Kidney glomerular epithelial cell (primary cell): ENCODE measurements around the gene PPME1.

Experiments used
- DNase-seq: peaks from one replicate; lab custom pipeline; 2025; lab: John Stamatoyannopoulos, UW

Gene PPME1

DNA sequence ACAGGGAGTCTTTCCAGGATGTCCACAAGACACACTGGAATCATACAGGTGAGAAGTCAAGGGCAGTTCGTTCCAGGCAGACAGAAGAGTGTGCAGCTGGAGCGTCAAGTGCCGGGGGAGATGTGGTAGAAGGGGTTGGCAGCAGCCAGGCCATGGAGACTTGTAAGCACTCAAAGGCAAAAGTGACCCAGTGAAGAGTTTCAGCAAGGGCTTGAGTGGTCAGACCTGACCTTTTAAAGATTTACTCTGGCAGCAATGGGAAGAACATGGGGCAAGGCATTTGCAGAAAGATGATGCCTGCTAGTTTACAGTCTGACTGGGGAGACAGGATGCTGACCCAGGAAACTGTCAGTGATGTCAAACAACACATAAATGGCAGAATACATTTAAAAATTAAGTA lies 111.3 kb downstream of the PPME1 start:
- DNase-seq: no peak

DNA sequence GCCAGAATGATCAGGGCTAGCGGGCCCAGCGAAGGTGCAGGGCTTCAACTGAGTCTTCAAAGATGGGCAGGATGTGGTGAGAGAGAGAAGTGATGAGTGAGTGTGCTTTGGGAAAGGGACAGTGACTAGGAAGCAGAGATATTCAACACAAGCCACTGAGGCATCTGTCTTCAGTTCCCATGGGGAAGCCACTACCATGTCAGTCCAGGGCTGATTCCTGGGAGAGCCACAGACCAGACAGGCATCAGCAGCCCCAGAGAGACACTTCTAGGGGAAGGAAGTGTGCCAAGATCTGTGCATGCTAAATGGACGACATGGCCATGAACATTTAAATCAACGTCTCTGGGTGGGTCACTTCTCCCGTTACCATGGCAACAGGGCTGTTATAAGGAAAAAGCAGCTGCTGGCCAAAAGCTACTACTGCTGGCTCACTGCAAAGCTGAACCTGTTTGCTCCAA lies 111.9 kb downstream of the PPME1 start:
- no peak for DNase-seq

DNA sequence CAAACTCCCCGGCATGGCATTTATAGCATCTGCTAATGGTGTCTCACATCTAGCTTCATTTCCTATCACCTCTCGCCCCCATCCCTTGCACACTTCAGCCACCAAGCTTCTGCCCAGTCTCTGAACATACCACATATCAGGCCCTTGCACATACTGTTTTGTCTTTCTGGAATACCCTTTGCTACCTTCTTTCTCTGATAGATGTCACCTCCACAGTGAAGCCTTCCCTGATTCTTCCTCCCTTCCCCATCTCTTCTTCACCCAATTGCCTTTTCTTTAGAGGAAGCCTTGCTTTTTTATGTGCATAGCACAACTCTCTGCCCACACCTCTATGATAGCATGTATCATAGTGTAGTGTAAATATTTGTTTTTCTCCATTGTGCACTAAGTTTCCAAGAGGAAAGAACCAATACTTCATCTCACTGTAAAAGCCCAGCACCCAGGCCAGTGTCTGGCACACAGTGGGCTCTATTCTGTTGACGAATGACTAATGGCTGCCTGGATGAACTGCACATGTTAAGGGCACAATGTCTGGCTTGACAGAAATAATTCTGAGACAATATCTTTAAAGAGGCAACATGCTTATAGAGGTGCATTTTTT lies 112.6 kb downstream of the PPME1 start:
- no peak for DNase-seq

DNA sequence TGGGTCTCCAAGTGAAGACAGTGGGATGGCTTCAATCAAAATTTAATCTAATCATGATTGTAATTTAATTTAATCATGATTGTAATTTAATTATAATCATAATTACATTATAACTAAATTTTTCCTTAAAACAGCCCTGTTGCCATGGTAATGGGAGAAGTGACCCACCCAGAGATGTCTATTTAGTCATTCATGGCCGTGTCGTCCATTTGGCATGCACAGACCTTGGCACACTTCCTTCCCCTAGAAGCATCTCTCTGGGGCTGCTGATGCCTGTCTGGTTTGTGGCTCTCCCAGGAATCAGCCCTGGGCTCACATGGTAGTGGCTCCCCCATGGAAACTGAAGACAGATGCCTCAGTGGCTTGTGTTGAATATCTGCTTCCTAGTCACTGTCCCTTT lies 113.4 kb downstream of the PPME1 start:
- no peak for DNase-seq

DNA sequence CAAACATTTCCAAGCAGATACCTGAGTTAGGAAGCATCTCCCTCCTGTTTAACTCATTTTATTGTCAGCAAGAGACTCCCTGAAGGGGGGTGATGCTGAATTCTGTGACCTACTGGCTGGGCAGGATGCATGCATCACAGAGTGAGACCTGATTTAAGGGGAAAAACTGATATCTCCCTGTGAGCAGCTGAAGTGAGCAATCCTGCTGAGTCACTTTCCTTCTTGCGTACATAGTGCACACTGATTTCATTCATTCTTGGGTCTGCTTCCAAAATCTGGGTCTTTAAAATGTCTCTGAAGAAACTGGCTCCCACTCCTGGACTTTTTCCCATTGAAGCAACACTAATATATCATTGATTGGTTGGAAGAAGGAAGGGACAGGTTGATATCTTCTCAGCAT lies 117.1 kb downstream of the PPME1 start:
- peak; percentile 32 for DNase-seq

DNA sequence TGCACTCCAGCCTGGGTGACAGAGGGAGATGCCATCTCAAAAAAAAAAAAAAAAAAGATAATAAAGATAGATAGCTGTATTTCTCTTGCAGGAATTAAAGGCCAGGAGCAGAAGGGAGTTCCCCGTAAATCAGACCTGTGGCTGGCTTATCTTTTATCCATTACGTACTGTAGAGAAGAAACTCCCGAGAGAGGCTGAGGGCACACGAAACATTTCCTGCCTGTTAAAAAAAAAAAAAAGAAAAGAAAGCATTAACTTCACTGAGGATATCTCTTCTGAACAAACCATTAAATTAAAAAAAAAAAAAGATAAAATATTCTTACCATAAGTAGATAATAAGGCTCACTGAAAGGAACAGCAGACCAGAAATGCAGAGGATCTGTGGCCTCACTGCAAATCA lies 117.8 kb downstream of the PPME1 start:
- no peak for DNase-seq

DNA sequence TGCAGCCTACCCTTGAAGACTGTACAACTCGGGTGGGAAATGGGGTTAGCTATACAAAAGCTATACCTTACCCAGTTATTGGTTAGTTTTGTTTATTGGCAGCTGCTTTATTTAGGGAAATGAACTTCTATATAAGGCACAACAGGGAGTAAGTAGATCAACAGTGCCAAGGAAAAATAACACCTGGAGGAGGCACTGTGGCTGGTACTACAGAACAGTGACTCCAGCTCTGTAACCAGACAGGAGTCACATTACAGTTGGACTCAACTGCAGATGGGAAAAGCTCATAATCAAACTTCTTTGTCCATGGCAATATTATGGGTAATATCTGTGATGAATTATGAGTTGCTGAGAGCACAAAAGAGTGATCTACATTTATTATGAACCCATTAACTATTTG lies 126.4 kb downstream of the PPME1 start:
- DNase-seq: no peak

DNA sequence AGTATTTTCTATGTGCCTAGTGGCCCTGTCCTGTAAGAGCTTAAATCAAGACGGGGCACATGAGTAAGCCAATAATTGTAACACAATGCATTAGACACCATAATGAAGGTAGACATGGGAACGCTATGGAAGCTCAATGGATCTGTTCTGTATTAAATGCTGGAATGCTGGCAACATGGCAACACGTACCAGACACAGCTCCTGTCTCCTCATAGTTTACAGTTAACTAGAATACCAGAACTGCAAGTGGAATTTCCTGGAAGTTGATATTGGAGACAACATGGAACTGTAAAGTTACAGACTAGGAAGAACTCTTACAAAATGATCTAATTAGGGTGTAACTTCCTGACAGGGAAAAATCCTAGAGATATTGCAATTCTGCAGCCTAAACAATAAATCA lies 127.9 kb downstream of the PPME1 start:
- no peak for DNase-seq
